ENCODE results near the gene CMIP.

The CMIP gene

DNA sequence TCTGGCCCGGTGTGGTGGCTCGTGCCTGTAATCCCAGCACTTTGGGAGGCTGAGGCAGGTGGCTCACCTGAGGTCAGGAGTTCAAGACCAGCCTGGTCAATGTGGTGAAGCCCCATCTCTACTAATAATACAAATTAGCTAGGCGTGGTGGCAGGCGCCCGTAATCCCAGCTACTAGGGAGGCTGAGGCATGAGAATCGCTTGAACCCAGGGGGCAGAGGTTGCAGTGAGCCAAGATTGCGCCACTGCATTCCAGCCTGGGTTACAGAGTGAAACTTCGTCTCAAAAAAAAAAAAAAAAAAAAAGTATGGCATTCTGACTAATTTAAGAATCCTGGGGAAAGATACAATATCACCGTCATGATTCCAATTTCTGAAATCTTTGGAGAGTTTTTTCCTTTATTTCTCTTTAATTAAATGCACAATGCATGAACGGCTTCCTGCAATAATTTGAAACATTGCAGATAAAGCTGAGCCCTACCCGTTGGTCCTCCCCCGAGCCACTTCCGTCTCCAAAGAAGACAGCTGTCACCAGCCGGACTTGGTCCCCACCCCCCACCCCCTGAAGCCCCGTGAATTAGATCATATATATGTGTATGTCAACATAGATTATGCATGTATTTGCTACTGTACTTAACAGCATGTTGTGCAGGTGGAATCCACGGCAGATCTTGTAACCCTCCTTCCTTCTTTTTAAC, 191.8 kb downstream of the CMIP start:
- no peak for DNase-seq
- Histone ChIP-seq H3K36me3 (no peaks in the 10 kb centered on the region), H3K27me3 (no peaks in the 10 kb centered on the region), H3K9me3 (no peaks in the 10 kb centered on the region), H3K27ac (no peak overlapping the region), H3K4me1 (no peaks in the 10 kb centered on the region), H3K4me3 (no peak overlapping the region)
- intact Hi-C loops (cut with DNase I; ENCODE audit: low total_unique reads): no loop called here
- TF ChIP-seq, protein P1, sequence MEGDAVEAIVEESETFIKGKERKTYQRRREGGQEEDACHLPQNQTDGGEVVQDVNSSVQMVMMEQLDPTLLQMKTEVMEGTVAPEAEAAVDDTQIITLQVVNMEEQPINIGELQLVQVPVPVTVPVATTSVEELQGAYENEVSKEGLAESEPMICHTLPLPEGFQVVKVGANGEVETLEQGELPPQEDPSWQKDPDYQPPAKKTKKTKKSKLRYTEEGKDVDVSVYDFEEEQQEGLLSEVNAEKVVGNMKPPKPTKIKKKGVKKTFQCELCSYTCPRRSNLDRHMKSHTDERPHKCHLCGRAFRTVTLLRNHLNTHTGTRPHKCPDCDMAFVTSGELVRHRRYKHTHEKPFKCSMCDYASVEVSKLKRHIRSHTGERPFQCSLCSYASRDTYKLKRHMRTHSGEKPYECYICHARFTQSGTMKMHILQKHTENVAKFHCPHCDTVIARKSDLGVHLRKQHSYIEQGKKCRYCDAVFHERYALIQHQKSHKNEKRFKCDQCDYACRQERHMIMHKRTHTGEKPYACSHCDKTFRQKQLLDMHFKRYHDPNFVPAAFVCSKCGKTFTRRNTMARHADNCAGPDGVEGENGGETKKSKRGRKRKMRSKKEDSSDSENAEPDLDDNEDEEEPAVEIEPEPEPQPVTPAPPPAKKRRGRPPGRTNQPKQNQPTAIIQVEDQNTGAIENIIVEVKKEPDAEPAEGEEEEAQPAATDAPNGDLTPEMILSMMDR (IDR thresholded peaks at IDR 0.05): no peak

DNA sequence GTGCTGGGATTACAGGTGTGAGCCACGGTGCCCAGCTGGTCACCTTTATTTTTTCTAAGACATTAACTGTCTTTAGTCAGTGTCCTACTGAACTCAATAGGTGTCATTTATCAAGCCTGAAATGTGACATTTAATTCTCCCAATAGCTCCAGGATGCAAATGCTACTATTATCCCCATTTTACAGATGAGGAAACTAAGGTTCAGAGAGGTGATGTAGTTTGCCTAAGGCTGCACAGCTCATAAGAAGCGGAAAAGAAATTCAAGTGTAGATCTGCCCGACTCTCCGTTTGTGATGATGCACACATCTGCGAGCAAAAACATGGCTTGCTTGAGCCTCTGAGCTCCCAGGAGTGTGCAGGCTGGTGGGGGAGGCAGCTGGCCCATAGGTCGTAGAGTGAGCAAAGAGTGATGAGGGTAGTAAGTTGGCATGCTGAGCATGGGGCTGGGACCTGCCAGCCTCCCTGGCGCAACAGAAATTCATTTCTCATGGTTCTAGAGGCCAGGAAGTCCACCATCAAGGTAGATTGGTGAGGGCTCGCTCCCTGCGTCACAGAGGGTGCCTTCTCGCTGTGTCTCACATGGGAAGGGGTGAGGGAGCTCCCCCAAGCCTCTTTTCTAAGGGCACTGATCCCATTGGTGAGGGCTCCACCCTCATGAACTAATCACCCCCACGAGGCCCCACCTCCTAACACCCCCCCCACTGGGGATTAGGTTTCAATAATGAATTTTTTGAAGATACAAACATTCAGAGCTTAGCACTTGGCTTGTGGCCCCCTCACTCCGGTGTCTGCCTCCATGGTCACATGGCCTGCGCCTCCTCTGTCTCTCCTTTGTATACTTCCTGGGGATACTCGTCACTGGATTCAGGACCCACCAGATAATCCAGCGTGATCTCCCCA, 193.0 kb downstream of the CMIP start:
- intact Hi-C loops (cut with DNase I; ENCODE audit: low total_unique reads): no loop called here
- Histone ChIP-seq H3K4me3 (no peak overlapping the region), H3K4me1 (no peaks in the 10 kb centered on the region), H3K27ac (no peak overlapping the region), H3K36me3 (no peaks in the 10 kb centered on the region), H3K9me3 (no peaks in the 10 kb centered on the region), H3K27me3 (no peaks in the 10 kb centered on the region)
- TF ChIP-seq, protein P1 (IDR thresholded peaks at IDR 0.05): no peak
- DNase-seq: no peak

DNA sequence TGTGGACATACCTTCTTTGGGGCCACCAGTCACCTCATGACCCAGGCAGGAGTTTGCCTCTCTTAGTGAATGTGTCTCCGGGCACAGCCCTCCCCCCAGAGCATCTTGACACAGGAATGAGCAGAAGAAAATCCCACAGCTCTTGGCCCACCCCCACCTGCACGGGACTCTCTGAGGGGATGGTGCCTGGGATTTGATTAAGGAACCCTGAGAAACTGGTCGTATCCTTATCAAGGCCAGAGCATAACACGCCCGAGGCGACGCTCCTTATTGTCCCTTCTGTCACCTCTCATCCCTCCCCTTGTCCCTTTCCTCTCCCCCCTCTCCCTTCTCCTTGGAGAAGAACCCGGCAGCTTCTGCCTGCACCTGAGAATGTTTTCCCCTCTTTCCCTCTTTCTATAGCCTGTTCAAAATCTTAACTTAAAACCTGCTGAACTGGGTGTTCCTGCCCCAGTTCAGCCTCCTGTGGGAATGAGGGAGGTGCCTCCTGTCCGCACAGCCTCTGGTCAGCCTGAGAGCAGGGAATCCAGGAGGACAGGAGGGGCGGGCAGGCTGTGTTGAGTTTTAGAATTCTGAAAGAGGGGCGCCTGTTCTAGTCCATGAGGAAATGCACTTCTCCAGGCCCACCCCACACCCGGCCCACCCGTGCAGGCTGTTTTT, 193.8 kb downstream of the CMIP start:
- H3K27me3 ChIP-seq: no peaks in the 10 kb centered on the region
- DNase-seq: no peak
- intact Hi-C loops (cut with DNase I; ENCODE audit: low total_unique reads): no loop called here
- H3K27ac ChIP-seq: no peak overlapping the region
- no peaks in the 10 kb centered on the region for H3K36me3 ChIP-seq
- H3K9me3 ChIP-seq: no peaks in the 10 kb centered on the region
- no peak overlapping the region for H3K4me3 ChIP-seq
- H3K4me1 ChIP-seq: no peaks in the 10 kb centered on the region
- TF ChIP-seq, protein P1 (IDR thresholded peaks at IDR 0.05): no peak

DNA sequence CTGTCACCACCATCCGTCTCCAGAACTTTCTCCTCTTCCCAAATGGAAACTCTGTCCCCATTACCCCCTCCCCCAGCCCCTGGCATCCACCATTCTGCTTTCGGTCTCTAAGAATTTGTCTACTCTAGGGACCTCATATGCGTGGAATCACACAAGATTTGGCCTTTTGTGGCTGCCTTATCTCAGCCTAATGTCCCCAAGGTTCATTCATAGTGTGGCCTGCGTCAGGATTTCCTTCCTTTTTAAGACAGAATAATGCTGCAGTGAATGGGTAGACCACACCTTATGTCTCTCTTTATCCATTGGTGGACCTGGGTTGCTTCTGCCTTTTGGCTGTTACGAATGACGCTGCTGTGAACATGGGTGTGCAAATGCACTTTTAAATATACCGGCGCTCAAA, 194.7 kb downstream of the CMIP start:
- Histone ChIP-seq H3K4me1 (no peaks in the 10 kb centered on the region), H3K27ac (no peak overlapping the region)

DNA sequence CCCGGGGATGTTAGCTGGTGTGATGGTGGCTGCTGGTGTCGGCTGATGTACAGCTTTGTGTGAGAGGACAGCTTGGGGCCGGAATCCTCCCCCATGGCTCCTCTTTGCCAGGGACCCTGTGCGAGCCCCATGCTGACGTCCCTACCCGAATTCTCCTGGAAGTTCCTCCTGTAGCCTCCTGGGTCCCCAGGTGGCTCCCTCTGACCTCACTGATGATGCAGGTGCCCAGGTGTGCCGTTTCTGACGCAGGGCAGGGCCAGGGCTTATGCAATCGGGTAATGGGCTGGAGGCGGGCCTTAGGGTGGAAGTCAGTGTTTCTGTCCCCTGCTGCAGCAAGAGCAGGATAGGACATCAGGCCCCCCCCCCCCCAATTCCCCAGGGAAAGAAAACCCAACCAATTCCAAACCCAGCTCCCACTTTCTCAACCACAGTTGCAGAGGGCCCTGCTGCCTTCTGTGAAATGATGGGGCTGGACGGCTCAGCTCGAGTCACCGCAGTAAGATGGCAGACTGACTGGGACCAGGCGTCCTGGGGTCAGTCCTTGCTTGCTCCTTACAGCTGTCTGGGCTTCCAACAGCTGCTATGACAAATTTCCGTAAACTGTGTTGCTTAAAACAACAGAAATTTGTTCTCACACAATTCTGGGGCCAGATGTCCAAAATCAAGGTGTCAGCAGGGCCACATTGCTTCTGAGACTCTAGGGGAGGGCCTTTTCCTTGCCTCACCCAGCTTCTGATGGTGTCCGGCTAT, 195.5 kb downstream of the CMIP start:
- Histone ChIP-seq H3K27ac (no peak overlapping the region), H3K4me1 (peaks cover 0 to under 1% (median 0%) of the 10 kb centered on the region in 4 donors), H3K4me3 (no peak overlapping the region), H3K36me3 (no peaks in the 10 kb centered on the region), H3K27me3 (no peaks in the 10 kb centered on the region), H3K9me3 (no peaks in the 10 kb centered on the region)
- no peak for DNase-seq
- TF ChIP-seq, protein P1 (IDR thresholded peaks at IDR 0.05): no peak
- intact Hi-C loops (cut with DNase I; ENCODE audit: low total_unique reads): no loop called here

More for the DNA sequence above, 194.7 kb downstream of the CMIP start:
- intact Hi-C loops (cut with DNase I; ENCODE audit: low total_unique reads): no loop called here
- TF ChIP-seq, protein P1 (IDR thresholded peaks at IDR 0.05): no peak
- no peak for DNase-seq
- no peaks in the 10 kb centered on the region for H3K9me3 ChIP-seq
- no peak overlapping the region for H3K4me3 ChIP-seq
- no peaks in the 10 kb centered on the region for H3K27me3 ChIP-seq
- no peaks in the 10 kb centered on the region for H3K36me3 ChIP-seq
